NCI-H345 treated with DMSO at 0.1 percent for 48 hours (cell line): ENCODE data around the gene USP25.

Source experiments
- DNase-seq: peaks from one replicate; lab custom pipeline; 2025; ENCODE audit not compliant: unreplicated experiment; lab: John Stamatoyannopoulos, UW

Gene USP25

DNA sequence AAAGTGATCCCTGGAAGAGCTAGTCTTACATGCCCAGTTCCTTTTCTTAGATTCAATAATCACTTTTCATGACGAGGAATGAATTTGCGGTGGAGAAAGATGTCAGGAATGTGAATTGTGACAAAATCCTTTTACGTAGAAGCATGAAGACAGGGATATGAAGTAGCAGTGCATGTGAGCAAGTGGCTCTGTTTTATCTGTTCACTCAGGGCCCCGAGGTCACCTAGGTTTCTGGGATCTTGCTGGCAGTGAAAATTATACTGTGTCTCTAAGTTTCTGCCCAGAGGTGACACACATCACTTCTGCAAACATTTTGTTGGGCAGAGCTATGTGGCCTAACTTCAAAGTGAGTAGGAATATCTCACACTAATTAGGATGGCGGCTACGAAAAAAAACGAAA, 79.3 kb downstream of the USP25 start:
- DNase-seq: no peak

DNA sequence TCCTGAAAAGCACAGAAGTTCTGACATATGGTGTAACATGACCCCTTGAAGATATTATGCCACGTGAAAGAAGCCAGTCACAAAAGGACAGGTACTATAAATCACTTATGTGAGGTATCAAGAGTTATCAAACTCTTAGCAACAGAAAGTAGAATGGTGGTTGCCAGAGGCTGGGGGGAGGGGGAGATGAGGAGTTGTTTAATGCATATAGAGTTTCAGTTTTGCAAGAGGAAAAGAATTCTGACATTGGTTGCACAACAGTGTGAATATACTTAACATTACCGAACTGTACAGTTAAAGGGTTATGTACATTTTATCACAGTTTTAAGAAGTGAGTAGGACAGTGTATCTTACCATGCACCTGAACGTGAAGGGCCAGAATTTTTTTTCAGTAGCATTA, 80.0 kb downstream of the USP25 start:
- no peak for DNase-seq

DNA sequence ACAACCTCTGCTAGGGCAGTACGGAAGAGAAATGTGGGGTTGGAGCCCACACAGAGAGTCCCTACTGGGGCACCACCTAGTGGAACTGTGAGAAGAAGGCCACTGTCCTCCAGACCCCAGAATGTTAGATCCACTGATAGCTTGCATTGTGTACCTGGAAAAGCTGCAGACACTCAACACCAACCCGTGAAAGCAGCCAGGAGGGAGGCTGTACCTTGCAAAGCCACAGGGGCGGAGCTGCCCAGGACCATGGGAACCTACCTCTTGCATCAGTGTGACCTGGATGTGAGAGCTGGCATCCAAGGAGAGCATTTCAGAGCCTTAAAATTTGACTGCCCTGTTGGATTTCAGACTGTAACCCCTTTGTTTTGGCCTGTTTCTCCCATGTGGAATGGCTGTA, 85.5 kb downstream of the USP25 start:
- no peak for DNase-seq

DNA sequence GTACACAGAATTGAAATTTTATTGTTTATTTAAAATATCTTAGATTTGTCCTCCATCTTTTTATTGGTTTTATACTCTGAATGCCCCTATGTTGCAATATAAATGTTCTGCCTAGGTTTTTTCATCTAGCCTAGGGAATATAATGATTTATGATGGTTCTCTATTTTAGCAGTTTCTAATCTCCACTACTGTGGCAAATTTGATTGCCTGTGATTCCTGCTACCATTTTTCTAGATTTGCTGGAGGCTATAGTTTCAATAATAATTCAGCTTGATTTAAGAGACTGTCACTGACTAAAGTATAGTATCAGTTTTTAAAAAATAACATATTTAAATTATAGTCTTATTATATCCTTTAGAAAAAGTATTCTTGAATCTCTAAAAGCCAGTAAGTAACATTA, 90.5 kb downstream of the USP25 start:
- DNase-seq: no peak

DNA sequence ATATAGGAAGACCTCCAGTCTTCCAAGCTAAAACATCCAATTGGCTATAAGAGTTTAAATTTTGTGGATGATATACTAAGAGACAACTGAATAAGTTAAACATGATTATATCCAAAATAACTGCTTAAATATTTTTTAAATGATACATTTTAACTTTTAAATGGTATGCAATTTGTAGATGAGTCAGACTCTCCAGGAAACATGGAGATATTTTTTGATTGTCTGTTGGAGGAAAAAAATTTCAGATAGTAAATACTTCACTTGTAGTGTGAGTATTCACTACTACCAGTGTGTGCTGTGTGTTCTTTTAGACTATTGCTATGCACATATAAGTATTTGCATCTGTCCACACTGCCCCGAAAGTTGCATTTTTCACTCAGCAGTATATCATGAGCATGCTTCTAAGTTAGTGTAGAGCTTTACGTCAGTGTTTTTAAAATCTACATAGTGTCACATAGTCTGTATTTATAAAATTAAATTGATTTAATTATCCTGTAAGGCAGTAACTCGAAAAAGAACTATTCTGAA, 91.1 kb downstream of the USP25 start:
- DNase-seq: no peak

DNA sequence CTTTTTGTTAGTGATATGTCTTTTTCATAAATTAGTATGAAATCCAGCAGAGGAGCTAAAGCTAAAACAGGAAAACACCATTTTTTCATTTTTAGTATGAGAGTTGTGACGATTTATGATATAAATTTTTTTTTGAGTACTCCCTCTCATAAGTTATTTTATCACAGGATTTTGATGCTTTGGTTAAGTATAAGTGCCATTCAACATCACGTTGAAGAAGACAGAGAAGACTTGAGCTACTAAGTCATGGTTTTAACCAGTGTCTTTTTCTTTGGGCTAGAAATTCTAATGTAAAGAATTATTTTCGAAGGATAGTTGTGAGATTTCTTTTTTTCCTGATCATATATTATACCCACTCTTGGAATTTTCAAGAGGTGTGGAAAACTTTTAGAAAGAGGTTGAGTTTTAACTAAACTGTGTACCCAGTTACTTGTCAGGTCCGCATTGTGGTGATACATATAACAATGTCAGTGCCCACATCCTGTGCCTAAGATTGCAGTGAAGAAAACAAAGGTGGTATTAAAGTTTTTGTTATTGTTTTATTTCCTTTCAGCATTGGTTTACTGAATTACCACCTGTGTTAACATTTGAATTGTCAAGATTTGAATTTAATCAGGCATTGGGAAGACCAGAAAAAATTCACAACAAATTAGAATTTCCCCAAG, 93.8 kb downstream of the USP25 start:
- DNase-seq: no peak

DNA sequence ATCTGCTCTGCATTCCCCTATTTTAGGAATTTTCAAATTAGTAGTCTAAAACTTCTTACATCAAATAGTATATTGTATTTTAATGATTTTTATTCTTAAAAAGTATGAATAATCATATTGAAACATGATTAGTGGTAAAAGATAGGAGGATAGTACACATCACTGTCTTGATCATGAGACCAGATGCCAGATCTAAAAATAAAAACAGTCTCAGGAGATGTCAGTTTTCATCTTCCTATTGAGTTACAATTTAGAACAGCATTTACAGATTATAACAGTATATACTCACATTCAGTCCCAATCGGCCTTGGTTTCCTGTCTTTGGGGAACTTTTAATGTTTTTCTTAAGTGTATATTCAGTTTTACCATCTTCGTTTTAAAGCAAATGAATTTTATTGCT, 95.9 kb downstream of the USP25 start:
- DNase-seq: no peak

DNA sequence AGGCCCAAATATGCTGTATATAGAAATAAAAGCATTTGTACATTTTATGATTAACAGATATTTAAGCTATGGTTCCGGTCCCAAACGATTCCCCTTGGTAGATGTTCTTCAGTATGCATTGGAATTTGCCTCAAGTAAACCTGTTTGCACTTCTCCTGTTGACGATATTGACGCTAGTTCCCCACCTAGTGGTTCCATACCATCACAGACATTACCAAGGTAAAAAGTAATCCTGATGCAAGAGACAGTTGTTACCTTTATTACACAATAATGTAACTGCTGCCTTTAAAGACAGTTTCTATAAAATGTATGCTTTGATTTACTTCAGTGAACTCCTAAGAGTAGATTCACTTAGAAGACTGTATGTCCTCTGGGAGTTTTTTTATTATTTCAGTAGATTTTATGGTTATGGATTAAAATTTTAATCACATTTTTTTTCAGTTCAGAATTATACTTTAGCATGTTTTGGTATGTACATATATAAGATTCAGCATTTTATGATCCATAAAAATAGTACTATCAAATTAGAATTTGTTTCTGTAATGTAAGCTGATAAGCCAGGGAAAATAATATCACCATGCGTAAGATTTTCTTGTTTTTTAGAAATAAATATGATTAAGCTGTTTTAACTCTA, 96.5 kb downstream of the USP25 start:
- no peak for DNase-seq

DNA sequence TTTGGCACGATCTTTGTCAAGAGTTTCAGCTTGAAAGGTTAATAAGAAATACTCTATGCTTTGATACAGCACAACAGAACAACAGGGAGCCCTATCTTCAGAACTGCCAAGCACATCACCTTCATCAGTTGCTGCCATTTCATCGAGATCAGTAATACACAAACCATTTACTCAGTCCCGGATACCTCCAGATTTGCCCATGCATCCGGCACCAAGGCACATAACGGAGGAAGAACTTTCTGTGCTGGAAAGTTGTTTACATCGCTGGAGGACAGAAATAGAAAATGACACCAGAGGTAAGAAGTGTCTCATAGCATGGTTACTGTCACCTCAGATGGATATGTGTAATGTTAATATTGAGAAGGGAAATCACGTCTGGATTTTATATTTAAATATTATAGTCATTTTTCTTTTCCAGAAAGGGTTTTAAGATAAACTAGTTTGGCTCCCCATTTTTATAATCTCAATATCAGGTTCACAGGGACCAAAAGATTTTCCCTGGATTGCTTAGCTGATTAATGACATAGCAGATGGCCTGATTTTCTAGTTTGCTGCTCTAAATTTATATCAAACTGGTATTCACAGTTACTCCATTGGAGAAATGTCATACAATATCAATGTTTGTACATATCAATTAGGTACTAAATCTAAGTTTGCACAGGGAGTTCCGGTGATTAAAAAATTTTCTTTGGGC, 97.3 kb downstream of the USP25 start:
- DNase-seq: no peak

DNA sequence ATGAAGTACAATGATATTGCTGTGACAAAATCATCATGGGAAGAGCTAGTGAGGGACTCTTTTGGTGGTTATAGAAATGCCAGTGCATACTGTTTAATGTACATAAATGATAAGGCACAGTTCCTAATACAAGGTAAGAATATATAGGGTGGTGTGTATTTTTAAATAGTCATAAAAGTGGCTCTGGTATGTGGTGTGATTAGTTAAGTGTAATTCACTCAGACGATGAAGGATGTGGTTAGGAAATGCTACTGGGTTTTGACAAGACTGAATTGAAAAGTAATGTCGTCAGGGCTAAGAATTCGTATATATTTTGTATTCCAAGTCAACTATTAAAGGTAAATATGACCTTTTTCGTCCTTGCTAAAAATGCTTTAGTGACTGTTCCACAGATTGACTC, 101.7 kb downstream of the USP25 start:
- no peak for DNase-seq

DNA sequence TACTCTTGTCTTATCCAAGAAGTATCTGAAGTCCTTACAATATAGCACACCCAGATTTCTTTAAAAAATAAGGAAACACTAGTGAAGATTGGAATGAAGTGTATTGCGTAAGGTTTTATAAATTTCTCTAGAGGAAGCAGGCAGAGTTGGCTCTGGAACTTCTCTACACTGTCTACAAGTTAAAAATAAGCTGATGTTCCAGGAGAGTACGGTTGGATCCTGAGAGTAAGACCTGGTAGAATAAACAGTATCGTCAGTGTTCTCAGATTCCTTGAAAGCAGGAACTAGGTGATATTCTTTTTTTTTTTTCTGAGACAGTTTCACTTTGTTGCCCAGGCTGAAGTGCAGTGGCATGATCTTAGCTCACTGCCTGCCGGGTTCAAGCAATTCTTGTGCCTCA, 107.9 kb downstream of the USP25 start:
- no peak for DNase-seq

DNA sequence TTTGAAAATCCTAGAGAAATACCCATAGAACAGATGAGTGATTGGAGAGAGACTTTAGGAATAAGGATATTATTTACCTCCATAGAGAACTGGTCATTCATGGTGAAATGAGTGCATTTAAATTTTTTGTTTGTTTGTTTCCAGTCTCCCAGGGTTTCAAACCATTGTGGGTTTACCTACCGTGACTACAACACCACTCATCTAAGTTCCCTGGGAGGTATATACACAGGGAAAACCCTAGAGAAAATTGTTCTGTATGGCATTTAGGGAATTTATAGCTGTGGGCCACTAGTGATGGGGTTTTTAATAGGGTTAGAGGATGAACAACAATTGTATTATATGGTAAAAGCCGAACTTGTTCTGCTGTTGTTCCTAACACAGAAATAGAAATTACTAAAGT, 109.2 kb downstream of the USP25 start:
- DNase-seq: no peak

DNA sequence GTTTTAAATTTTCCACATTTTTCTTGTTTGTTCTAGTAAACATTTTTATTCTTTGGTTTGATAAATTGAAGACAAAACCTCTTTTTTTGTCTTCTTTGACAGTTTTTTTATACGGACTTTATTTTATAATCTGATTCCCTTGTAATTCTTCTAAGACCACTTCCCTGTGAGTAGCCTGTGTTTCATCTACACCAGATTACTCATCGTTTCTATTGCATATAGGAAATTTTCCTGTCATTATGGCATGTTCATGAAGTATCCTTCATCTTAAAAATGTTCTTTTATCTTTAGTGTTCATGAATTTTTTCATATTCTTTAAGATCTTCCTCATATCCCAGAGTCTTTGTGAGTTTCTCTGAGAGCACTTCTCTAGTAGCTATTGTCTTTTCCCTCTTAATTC, 109.8 kb downstream of the USP25 start:
- DNase-seq: no peak

DNA sequence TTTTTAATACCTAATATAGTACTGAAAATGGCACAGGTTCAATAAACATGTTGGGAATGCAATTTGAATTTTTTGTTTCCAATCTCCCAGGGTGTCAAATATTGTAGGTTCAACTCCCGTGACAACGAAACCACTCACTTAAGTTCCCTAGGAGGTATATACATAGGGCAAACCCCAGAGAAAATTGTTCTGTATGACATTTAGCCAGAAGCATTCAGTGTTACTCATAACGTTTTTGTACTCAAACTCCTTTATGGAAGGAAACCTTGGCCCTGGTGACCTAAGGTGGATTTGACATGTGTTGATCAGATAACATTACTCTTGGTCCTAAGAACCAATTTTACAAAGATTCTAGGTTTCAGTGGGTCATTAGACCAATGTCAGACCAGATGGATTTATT, 110.6 kb downstream of the USP25 start:
- no peak for DNase-seq

DNA sequence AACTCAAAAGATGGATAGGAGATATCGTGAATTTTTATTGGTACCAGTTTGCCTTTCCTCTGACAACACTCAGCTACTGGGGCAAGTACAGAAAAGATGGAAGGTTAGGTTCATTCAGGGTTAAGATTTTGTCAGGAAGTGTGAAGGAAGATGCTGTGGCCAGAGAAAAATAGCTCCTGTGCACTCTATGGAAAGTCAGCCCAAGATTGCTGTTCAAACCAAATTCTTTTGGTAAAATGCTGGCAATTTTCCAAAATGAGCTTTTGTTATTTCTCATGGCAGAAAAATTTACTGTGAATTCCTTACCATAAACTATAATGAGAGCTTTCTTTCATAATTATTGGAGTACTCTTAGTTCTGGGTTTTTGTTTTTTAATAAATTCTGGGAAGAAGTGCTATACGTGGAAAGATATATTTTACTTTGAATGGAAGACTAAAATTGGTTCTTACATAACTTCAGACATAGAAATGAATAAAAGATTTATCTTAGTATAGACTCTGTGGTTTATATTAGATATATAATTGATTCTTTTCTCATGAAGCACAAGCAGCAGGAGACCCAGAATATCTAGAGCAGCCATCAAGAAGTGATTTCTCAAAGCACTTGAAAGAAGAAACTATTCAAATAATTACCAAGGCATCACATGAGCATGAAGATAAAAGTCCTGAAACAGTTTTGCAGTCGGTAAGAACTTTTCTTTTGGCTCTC, 112.2 kb downstream of the USP25 start:
- DNase-seq: no peak

DNA sequence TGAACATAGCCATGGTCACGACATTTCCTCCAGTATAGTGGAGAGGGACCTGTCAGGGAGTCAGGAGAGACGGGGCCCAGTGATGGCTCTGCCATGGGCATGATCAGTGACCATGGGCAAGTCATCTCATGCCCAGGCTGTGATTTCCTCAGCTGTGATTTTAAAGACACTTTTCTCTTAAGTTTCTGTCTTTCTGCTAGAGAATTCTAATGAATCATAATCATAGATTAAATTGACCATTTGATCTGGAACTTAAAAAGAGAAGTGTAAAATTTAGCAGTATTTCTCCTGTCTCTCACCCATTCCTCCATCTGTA, 112.7 kb downstream of the USP25 start:
- no peak for DNase-seq

DNA sequence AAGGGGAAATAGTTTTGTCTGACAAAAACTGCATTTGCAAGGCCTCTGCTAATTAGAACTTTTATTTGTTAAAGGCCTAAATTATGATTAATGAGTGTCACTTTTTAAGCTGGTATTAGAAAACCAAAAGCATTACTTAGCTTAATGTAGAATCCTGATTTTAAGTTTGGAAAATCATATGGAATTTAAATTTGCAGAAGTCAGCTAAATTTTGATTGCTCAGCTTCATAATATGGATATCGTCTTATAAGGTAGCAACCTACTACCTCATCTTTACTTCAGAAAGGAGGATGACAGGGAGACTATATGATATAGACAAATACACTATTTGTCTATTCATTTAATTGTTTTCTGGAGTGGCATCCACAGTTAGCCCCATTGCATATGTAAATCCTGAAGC, 114.0 kb downstream of the USP25 start:
- no peak for DNase-seq

DNA sequence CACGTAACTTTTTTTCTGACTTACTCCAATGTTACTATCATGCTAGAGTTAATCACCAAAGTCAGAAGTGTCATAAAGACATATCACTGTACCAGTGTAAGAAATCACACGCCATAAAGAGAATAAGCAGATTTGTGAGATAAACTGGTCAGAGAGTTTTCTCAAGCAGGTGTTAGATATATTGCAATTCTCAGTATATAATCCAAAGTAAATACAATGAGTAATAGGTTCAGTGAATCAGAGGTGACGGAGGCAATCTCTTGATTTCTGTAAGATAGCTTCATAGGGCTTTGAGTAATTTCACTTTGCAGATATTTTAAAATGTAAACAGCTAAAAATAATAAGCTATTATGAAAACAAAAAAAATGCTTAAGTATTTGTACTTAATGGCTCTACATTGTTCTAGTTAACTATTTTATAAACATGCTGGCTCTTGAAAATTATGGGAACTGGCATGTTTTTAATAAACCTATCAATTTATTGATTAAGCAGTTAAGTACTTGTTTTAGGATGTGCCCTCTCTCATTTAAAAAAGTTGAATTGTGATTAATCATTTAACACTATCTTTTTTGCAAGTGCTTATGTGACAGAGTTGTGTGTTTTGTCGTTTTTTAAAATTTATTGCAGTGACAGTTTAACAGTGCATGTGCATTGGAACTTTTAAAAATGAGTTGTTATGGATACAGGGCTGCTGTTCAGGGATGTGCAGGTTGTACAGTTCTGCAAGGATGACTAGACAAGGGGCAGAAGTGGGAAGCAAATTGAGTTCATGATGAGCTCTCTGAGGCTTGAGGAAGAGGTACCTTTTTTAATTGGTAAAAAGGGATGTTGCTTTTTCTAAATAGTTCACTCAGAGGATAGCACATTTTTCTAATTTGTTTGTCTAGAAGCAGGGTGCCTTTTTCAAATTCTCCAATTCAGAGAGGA, 119.1 kb downstream of the USP25 start:
- peak; percentile 11 for DNase-seq

DNA sequence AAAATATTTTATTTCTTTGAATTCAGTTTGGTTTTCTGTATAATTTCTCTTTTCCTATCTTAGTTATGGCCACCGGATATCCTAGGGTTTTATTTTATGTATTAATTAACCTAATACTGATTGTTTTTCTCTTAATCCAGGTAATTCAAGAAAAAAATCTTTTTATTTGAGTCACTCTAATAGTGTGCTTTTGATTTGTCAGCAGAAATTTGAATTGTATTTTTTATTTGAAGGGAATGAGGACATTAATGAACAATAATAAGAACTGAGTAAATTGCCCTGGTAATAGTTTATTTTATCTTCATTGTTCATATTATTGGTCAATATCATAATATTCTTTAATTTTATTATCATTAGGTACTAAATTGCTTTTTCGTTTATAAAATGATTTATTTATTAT, 120.1 kb downstream of the USP25 start:
- no peak for DNase-seq

DNA sequence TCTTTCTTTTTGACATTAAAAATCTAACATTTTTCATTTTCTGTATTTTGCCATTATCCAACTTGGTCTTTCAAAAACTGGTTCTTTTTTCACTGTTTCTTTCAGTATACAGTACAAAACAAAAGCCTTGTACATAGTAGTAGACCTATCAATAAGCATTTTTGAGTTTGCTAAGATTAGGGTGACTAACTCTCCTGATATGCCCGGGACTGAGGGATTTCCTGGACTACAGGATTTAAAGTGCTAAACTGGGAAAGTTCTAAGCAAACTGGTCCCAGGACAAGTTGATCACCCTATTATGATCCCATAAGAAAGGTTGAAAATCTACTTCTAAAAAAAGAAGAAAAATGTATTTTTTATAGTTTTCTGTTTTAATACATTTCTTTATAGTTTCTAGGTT, 120.9 kb downstream of the USP25 start:
- no peak for DNase-seq

DNA sequence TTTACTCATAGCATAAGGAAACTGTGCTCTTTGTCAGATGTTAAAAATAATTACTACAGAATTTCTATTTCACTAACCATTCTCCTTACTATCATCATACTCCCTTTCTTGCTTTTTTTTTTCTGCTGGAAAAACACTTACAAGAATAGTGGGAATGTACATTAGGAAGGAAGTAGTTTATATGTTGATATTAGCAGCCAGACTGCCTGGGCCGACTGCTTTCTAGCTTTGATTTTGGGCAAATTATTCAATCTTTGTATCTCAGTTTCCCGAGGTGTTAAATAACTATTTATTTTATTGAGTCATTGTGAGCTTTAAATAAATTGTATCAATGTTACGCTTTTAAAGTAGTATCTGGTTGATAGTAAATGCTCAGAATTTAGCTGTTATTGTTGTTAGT, 122.4 kb downstream of the USP25 start:
- DNase-seq: no peak
